GM18868 (cell line): ENCODE measurements around the gene IL17REL.
A peak's percentile ranks its signal among the peaks of the same experiment; 100 is the strongest.

Source experiments
- ATAC-seq: cut with Tn5 transposase; IDR thresholded peaks from one replicate; pipeline ENCODE4 v1.9.1; 2021; ENCODE audit warnings: mild to moderate bottlenecking, moderate library complexity; ENCODE audit not compliant: unreplicated experiment

Gene IL17REL

GRCh38 chr22:49958931-49959781, 53.4 kb downstream of the IL17REL start:
- ATAC-seq = no peak

GRCh38 chr22:49958366-49958921, 54.1 kb downstream of the IL17REL start:
- ATAC-seq = no peak

- no peak for ATAC-seq
Measured at GRCh38 chr22:49957826-49958365, 54.7 kb downstream of the IL17REL start.

GRCh38 chr22:49956914-49957825, 55.4 kb downstream of the IL17REL start:
- no peak for ATAC-seq

GRCh38 chr22:49956418-49956770, 56.2 kb downstream of the IL17REL start:
- ATAC-seq = no peak

GRCh38 chr22:49955581-49956417, 56.8 kb downstream of the IL17REL start:
- ATAC-seq = no peak

- ATAC-seq = no peak
Measured at GRCh38 chr22:49954991-49955580, 57.5 kb downstream of the IL17REL start.

- ATAC-seq = no peak
Measured at GRCh38 chr22:49954354-49954753, 58.2 kb downstream of the IL17REL start.

GRCh38 chr22:49953680-49954344, 58.8 kb downstream of the IL17REL start:
- no peak for ATAC-seq

- ATAC-seq = no peak
Measured at GRCh38 chr22:49953027-49953679, 59.4 kb downstream of the IL17REL start.

- ATAC-seq = no peak
Measured at GRCh38 chr22:49951986-49952896, 60.3 kb downstream of the IL17REL start.

- no peak for ATAC-seq
Measured at GRCh38 chr22:49951678-49951985, 60.9 kb downstream of the IL17REL start.

GRCh38 chr22:49951000-49951677, 61.4 kb downstream of the IL17REL start:
- ATAC-seq = peak; percentile 87

- no peak for ATAC-seq
Measured at GRCh38 chr22:49950396-49950994, 62.1 kb downstream of the IL17REL start.

GRCh38 chr22:49949914-49950292, 62.7 kb downstream of the IL17REL start:
- ATAC-seq = no peak

- ATAC-seq = no peak
Measured at GRCh38 chr22:49948958-49949913, 63.3 kb downstream of the IL17REL start.
